H9 (cell line): Measurements from ENCODE around the gene ISCU. TPM values are rescaled to one million over a fixed set of nuclear protein-coding genes. Genes with fewer than 3 reads are reported as not detected.

Source experiments
- DNase-seq: peaks from one replicate; pipeline ENCODE4 v3.0.0-alpha.2; 2017
- H2AFZ ChIP-seq: one replicate; pipeline ENCODE4 v1.6.1; 2013; ENCODE audit warnings: mild to moderate bottlenecking, low read length, control low read depth, moderate library complexity
- H2AK5ac ChIP-seq: 2 replicates; pipeline ENCODE4 v1.6.1; 2013; ENCODE audit warnings: low read length, control low read depth, mixed read lengths; ENCODE audit not compliant: insufficient read length
- H2BK120ac ChIP-seq: one replicate; pipeline ENCODE4 v1.6.1; 2013; ENCODE audit warnings: low read depth, mild to moderate bottlenecking, low read length, control low read depth, inconsistent platforms; ENCODE audit not compliant: poor library complexity, severe bottlenecking
- H2BK12ac ChIP-seq: 2 replicates; pipeline ENCODE4 v1.6.1; 2013; ENCODE audit warnings: low read length, control low read depth, mixed read lengths, low read depth; ENCODE audit not compliant: insufficient read length
- H2BK15ac ChIP-seq: 2 replicates; pipeline ENCODE4 v1.6.1; 2013; ENCODE audit warnings: low read depth, low read length, control low read depth
- H2BK20ac ChIP-seq: one replicate; pipeline ENCODE4 v1.6.1; 2013; ENCODE audit warnings: low read depth, mild to moderate bottlenecking, low read length, control low read depth, inconsistent platforms; ENCODE audit not compliant: poor library complexity, severe bottlenecking
- H2BK5ac ChIP-seq: 2 replicates; pipeline ENCODE4 v1.6.1; 2013; ENCODE audit warnings: low read length, control low read depth, mixed read lengths; ENCODE audit not compliant: insufficient read length
- H3K14ac ChIP-seq: 2 replicates; pipeline ENCODE4 v1.6.1; 2013; ENCODE audit warnings: low read length, control low read depth; ENCODE audit not compliant: insufficient read depth
- H3K18ac ChIP-seq: 2 replicates; pipeline ENCODE4 v1.6.1; 2013; ENCODE audit warnings: low read depth, mild to moderate bottlenecking, mixed read lengths, low read length, control low read depth; ENCODE audit not compliant: insufficient read length
- H3K23ac ChIP-seq: 2 replicates; pipeline ENCODE4 v1.6.1; 2013; ENCODE audit warnings: low read length, control low read depth, mixed read lengths, low read depth; ENCODE audit not compliant: insufficient read length
- H3K23me2 ChIP-seq: 2 replicates; pipeline ENCODE4 v1.6.1; 2013; ENCODE audit warnings: low read depth, mild to moderate bottlenecking, mixed read lengths, low read length, control low read depth; ENCODE audit not compliant: insufficient read length, poor library complexity, severe bottlenecking
- H3K27ac ChIP-seq: 2 replicates; pipeline ENCODE4 v1.5.1; 2013; ENCODE audit warnings: low read length, control low read depth, mixed read lengths, low read depth; ENCODE audit not compliant: insufficient read length
- H3K27me3 ChIP-seq: 2 replicates; pipeline ENCODE4 v1.6.1; 2013; ENCODE audit warnings: low read length, control low read depth, inconsistent platforms; ENCODE audit not compliant: insufficient read depth
- H3K4ac ChIP-seq: 2 replicates; pipeline ENCODE4 v1.6.1; 2013; ENCODE audit warnings: low read depth, mild to moderate bottlenecking, control low read depth, inconsistent platforms, low read length, moderate library complexity
- H3K4me1 ChIP-seq: 2 replicates; pipeline ENCODE4 v1.6.1; 2013; ENCODE audit warnings: low read length, control low read depth, inconsistent platforms; ENCODE audit not compliant: insufficient read depth
- H3K4me2 ChIP-seq: 2 replicates; pipeline ENCODE4 v1.6.1; 2013; ENCODE audit warnings: low read length, control low read depth, mixed read lengths; ENCODE audit not compliant: insufficient read length, insufficient read depth
- H3K56ac ChIP-seq: 2 replicates; pipeline ENCODE4 v1.6.1; 2013; ENCODE audit warnings: low read depth, mild to moderate bottlenecking, mixed read lengths, low read length, control low read depth; ENCODE audit not compliant: insufficient read length
- H3K79me1 ChIP-seq: 2 replicates; pipeline ENCODE4 v1.6.1; 2013; ENCODE audit warnings: low read depth, mild to moderate bottlenecking, moderate library complexity, low read length, control low read depth, inconsistent platforms; ENCODE audit not compliant: insufficient read depth, poor library complexity, severe bottlenecking
- H3K79me2 ChIP-seq: 2 replicates; pipeline ENCODE4 v1.6.1; 2013; ENCODE audit warnings: low read length, control low read depth, inconsistent platforms; ENCODE audit not compliant: insufficient read depth
- H3K9ac ChIP-seq: 2 replicates; pipeline ENCODE4 v1.6.1; 2013; ENCODE audit warnings: low read length, control low read depth, mixed read lengths; ENCODE audit not compliant: insufficient read length; ENCODE audit errors: extremely low read depth
- H3K9me3 ChIP-seq: one replicate; pipeline ENCODE4 v1.6.1; 2013; ENCODE audit warnings: low read depth, low read length, inconsistent platforms; ENCODE audit not compliant: control insufficient read depth
- H3T11ph ChIP-seq: one replicate; pipeline ENCODE4 v1.6.1; 2013; ENCODE audit warnings: mild to moderate bottlenecking, low read length, control low read depth, inconsistent platforms
- H4K20me1 ChIP-seq: one replicate; pipeline ENCODE4 v1.6.1; 2013; ENCODE audit not compliant: control insufficient read depth, insufficient read length, insufficient read depth
- H4K5ac ChIP-seq: 2 replicates; pipeline ENCODE4 v1.6.1; 2013; ENCODE audit warnings: low read depth, mild to moderate bottlenecking, mixed read lengths, low read length, control low read depth; ENCODE audit not compliant: insufficient read length
- H4K8ac ChIP-seq: replicated peaks from 2 replicates; pipeline ENCODE4 v1.6.1; 2013; ENCODE audit warnings: low read length, control low read depth, mixed read lengths, low read depth; ENCODE audit not compliant: insufficient read length
- H4K91ac ChIP-seq: 2 replicates; pipeline ENCODE4 v1.6.1; 2013; ENCODE audit warnings: low read depth, mild to moderate bottlenecking, moderate library complexity, mixed read lengths, low read length, control low read depth; ENCODE audit not compliant: insufficient read length
- H3K27ac Mint-ChIP-seq, 3 experiments: 2 replicates in 2 of 3; 3 replicates in 1 of 3; pipeline ENCODE4 v1.8.0; 2020 to 2021; ENCODE audit warnings: mixed read lengths in 3 of 3, mild to moderate bottlenecking in 1 of 3, moderate library complexity in 1 of 3
- H3K27me3 Mint-ChIP-seq: 2 replicates; pipeline ENCODE4 v1.8.0; 2021; ENCODE audit warnings: low read depth, mild to moderate bottlenecking, moderate library complexity, mixed read lengths
- H3K36me3 Mint-ChIP-seq, 3 experiments: 2 replicates in 2 of 3; 3 replicates in 1 of 3; pipeline ENCODE4 v1.8.0; 2020 to 2021; ENCODE audit warnings: low read depth in 3 of 3, mixed read lengths in 3 of 3; ENCODE audit not compliant: insufficient read depth in 1 of 3
- H3K4me1 Mint-ChIP-seq, 2 experiments: 2 replicates each; pipeline ENCODE4 v1.8.0; 2020; ENCODE audit warnings: mixed read lengths in 2 of 2
- H3K4me3 Mint-ChIP-seq, 2 experiments: 2 replicates in 1 of 2; 3 replicates in 1 of 2; pipeline ENCODE4 v1.8.0; 2020 to 2021; ENCODE audit warnings: mild to moderate bottlenecking in 2 of 2, mixed read lengths in 2 of 2, moderate library complexity in 1 of 2
- H3K9me3 Mint-ChIP-seq, 2 experiments: 2 replicates in 1 of 2; 3 replicates in 1 of 2; pipeline ENCODE4 v1.8.0; 2020; ENCODE audit warnings: mild to moderate bottlenecking in 2 of 2, mixed read lengths in 2 of 2, moderate library complexity in 1 of 2
- WGBS: extraction: QIAGEN DNeasy Blood & Tissue Kit; methylation state at CpG from one replicate; pipeline ENCODE4 v1.1.7; 2013; ENCODE audit warnings: missing lambda C conversion rate, low lambda C conversion rate, mixed read lengths; ENCODE audit not compliant: insufficient read length; ENCODE audit errors: extremely low coverage; 5-methylcytosine and 5-hydroxymethylcytosine counted together
- total RNA-seq: library from RNA; stranded (reverse); gene quantifications from 2 replicates; pipeline ENCODE4 v1.2.1, GENCODE V29; 2021
- TF ChIP-seq, protein P1 (sequence below): fragments of 200-600 bp; sonication (generic); conservative IDR thresholded peaks from 3 replicates; pipeline ENCODE4 v1.8.0; 2021; ENCODE audit warnings: antibody characterized with exemption, mild to moderate bottlenecking

Gene ISCU
- total RNA-seq, 1 experiment from 2014 or later = 64.9 TPM

GRCh38 chr12:108583991-108584390 lies 21.6 kb downstream of the ISCU start:
- Histone ChIP-seq H2BK120ac (no peak overlapping the region), H3K23me2 (no peaks in the 10 kb centered on the region), H3K79me2 (no peaks in the 10 kb centered on the region), H3K14ac (no peak overlapping the region), H2BK5ac (no peak overlapping the region), H3K9me3 (no peaks in the 10 kb centered on the region), H3K9ac (no peak overlapping the region), H3K4me2 (no peak overlapping the region), H2BK15ac (no peak overlapping the region), H3K56ac (no peak overlapping the region), H3K18ac (no peak overlapping the region), H3K23ac (no peak overlapping the region), H3K4ac (no peak overlapping the region), H3K4me1 (no peaks in the 10 kb centered on the region), H2BK12ac (no peak overlapping the region), H4K91ac (no peak overlapping the region), H4K20me1 (no peaks in the 10 kb centered on the region), H4K8ac (no peak overlapping the region), H3K79me1 (no peaks in the 10 kb centered on the region), H3K27me3 (no peaks in the 10 kb centered on the region), H2AFZ (no peak overlapping the region), H2AK5ac (no peak overlapping the region), H3T11ph (no peak overlapping the region), H3K27ac (no peak overlapping the region), H2BK20ac (no peak overlapping the region), H4K5ac (no peak overlapping the region)
- Mint-ChIP-seq H3K36me3 (peaks cover 1 to 3% (median 1%) of the 10 kb centered on the region in 3 experiments; a peak in 4 of 7 replicates), H3K9me3 (peaks cover 2% of the 10 kb centered on the region in 2 experiments; a peak in 3 of 5 replicates), H3K27me3 (no peaks in the 10 kb centered on the region; the same call in 1 of the 2 replicates), H3K4me3 (no peak overlapping the region), H3K4me1 (peaks cover 6 to 17% of the 10 kb centered on the region in 2 experiments), H3K27ac (no peak overlapping the region)
- WGBS = no CpG with 5 or more reads among the region's 7 CpGs
- DNase-seq = no peak
- TF ChIP-seq, protein P1, sequence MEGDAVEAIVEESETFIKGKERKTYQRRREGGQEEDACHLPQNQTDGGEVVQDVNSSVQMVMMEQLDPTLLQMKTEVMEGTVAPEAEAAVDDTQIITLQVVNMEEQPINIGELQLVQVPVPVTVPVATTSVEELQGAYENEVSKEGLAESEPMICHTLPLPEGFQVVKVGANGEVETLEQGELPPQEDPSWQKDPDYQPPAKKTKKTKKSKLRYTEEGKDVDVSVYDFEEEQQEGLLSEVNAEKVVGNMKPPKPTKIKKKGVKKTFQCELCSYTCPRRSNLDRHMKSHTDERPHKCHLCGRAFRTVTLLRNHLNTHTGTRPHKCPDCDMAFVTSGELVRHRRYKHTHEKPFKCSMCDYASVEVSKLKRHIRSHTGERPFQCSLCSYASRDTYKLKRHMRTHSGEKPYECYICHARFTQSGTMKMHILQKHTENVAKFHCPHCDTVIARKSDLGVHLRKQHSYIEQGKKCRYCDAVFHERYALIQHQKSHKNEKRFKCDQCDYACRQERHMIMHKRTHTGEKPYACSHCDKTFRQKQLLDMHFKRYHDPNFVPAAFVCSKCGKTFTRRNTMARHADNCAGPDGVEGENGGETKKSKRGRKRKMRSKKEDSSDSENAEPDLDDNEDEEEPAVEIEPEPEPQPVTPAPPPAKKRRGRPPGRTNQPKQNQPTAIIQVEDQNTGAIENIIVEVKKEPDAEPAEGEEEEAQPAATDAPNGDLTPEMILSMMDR = no peak
